Medulla oblongata (tissue), 1 donor: ENCODE data around the gene ASXL3.

Source experiments
- DNase-seq: peaks from one replicate; pipeline ENCODE4 v3.0.0-alpha.2; 2015; ENCODE audit errors: extremely low spot score

Gene ASXL3

DNA sequence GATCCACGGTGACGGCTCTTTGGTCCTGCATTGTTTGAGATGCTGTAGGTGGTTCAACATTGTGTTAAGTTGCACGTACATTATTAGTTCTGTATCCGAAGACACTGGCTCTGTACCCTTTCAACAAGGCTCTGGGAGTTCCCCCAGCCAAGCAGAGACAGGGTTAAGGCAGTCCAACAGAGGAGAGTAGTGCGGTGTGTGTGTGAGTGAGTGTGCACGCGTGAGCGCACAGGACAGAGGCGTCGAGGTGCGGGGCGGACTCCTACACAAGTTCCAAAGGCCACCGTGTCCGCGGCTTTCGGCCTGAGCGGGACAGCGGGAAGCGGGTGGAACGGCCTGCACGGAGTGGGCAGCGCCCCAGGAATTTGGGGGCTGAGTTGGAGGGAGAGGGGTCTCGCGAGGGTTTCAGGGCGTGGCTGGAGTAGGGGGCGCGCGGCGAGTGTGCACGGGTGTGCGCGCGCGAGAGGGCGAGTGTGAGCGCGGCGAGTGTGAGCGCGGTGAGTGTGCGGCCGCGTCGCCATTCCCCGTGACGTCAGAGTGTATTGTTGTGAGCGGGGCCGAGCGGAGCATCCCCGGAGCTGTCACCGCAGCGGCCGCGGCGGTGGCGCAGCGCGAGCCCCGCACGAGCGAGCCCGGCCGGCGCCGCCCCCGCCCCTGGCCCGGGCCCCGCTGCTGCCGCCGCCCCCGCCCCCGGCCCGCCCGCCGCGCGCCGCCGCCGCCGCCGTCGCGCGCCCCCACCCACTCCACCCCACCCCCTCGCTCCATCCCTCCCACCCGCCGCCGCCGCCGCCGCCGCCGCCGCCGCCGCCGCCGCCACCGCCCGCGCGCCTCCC lies at the start of gene ASXL3:
TSS of gene ASXL3 (plus strand) at position 535 of the 833 bp plus-strand sequence. CDS start 413 bp downstream, outside the sequence.
- DNase-seq: peak; percentile 57

DNA sequence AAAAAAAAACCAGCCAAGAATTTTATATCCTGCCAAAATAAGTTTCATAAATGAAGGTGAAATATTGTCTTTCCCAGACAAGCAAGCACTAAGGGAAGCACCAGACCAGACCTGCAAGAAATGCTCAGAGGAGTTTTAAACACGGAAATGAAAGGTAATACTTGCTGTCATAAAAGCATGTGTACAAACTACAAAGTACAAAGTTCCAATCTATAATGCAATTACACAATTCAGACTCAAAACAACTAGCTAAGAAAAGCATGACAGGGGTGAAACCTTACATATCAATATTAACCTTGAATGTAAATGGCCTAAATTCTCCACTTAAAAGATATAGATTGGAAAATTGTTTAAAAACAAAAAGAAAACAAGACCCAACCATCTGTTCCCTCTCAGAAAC lies 45.0 kb upstream of the ASXL3 start:
- DNase-seq: no peak

- DNase-seq: no peak
Observed at GRCh38 chr18:33536904-33537303, 41.1 kb upstream of the ASXL3 start.

DNA sequence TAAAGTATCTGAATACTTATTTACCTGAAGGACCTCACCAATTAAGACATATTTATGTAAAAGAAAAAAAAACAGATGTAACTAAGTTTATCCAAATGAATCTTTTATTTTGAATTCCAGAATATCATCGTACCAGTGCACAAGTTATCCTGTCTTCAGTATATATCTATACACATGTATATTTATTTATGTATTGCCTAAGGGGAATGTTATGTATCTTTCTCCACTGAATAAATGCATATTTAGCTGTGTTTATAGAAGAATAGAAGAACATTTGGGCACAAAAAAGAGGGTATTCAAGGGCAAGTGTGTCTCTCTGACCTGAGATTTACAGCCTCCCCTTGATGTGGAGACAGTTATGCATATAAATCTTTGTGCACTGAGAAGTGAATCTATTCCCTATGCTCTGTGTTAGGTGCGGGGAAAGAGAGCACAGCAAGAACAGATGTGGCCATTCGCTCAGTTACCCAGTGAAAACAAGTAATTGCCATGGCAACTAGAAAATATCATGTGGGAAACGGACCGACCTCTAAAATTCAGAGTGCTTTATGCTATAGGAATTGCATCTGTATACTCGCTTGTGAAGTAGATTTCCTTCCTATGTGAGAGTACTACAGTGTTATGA lies 39.5 kb upstream of the ASXL3 start:
- no peak for DNase-seq

DNA sequence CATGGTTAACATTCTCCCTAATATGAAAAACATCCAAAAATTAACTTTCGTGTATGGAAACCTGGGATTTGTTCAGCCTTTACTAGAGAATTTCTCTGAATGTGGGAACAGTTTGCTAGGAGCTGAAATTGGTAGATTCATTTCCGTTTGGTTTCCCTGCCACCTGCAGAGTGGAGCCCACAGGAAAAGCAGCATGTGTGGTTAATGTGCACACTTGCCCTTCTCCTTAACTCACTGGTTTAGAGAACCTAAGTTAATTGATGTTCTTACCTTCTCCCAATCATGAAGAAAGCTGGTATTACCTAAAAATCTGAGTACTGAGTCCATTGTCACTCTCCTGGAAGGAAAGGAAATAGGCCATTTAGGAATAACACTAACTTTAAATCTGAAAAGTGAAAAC lies 37.6 kb upstream of the ASXL3 start:
- DNase-seq: no peak

DNA sequence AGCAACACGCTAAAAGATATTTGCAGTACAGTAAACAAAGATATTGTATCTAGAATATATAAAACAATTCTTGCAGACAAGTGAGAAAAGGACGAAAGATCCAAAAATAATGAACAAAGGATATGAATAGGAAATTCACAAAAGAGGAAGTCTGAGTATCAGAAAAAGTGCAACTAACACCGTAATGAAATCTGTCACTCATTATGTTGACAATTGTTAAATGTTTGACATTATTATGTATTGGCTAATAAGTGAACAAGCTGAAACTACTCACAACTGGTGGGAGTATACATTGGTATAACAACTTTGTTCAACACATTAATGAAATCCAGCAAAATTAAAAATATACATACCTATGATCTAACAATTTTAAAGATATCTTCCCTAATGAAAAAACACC lies 36.7 kb upstream of the ASXL3 start:
- no peak for DNase-seq

DNA sequence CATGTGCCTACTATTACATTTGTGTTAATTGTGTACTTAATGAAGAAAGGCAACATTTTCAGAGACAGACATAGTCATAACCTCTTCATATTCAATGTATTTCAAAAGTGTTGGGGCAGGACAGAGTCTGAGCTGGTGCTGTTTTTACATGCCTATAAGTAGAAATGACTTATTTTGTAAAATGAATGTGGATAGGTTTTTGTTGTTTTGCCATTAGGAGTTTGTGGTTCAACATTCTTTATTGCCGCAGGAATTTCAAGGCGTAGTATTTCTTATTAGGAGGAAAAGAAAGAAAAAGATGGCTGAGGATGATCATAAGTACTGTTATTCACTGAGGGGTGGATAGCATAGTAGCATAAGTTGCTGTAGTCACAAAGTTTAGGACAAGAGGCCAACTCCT lies 21.2 kb upstream of the ASXL3 start:
- no peak for DNase-seq

GRCh38 chr18:33557706-33558105 lies 20.3 kb upstream of the ASXL3 start:
- no peak for DNase-seq

DNA sequence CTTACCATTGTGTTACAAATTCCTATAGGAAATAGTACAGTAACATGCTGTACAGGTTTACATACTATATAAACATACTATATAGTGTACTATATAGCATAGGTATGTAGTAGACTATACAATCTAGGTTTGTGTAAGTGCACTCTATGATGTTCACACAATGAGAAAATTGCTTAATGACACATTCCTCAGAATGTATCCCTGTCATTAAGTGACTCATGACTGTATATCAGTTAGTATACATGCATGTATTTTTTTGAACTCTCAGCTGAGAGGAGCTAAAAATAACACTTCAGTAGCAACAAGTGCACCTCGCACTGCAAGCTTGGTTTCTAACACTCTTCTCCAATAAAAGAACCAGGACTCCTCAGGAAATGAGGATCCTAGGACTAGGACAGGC lies 19.5 kb upstream of the ASXL3 start:
- DNase-seq: no peak

DNA sequence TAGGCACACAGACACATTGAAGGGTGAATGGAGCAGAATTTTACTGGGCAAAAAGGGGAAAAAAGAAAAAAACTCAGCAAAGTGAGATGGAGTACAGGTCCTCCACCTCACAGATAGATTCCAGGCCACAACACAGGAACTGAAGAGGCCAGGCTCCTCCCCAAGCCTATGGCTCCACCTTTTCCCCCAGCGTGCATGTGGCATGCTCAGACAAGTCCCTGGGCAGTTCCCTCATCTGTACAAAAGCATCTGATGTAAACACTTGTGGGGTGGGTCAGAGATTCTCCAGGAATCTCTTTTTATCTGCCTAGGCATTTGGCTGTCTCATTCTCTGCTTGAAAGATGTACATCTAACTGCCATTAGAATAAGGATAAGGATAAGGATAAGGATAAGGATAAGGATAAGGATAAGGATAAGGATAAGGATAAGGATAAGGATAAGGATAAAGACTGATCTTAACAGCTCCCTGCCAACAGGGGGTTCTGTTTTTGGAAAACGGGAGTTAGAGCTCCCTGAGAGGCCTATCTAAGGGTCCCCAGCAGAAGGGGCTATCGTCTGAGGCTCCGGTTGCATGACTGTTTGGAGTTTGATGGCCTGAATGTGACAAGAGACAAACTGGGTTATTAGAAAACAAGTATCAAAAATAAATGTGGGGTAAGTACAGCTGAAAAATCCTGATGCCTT lies 17.2 kb upstream of the ASXL3 start:
- DNase-seq: no peak

DNA sequence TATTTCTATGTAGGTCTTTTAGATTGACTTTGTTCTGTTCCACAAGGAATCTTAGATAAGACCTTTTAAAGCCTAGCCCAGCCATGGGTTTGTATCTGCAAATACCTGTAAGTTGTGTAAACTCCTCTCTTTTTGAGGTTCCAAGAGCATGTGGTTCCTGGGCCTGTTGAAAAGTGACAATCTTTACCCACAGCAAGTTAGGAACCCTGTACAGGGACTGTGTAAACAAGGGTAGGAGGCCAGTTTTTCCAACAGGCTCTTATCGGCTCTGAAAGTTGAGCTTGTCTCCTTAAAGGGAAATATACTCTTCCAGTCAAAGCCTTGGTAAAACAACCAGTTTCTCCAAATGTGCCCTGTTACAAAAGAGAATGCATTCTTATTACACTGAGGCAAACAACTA lies 15.3 kb upstream of the ASXL3 start:
- no peak for DNase-seq

DNA sequence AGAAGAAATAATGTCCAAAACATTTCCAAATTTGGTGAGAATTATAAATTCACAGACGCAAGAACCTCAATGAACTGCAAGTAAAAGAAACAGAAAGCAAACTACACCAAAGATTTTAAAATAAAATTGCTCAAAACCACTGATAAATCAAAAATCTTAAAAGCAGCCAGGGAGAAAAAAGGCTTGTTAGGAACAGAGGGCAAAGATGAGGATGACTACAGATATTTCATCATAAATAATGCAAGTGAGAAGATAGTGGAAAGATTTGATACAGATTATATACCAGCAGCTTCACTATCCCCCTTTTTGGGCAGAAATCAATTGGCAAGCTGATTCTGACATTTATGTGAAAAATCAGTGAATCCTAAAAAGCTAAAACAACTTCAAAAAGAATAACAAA lies 10.3 kb upstream of the ASXL3 start:
- no peak for DNase-seq

- DNase-seq: no peak
Observed at GRCh38 chr18:33571998-33572787, 5.8 kb upstream of the ASXL3 start.

DNA sequence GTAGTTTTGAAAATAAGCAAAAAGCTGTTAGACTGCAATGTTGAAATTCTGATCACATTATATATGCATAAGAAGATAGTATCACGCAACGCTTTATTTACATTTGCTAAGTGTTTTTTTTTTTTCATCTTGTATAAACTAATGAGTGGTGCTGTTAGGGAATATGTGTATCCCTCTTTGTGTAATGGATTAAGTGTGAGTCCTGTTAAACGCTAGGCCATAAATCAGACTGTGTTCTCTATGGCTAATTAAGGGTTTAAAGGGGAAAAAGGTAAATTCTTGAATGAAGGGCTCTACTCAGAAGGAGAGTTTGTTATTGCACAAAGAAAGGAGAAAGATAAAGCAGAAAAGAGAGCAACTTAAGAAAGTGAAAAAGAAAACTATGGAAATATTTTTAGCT lies 4.8 kb upstream of the ASXL3 start:
- DNase-seq: no peak

GRCh38 chr18:33575451-33575850 lies 2.6 kb upstream of the ASXL3 start:
- no peak for DNase-seq

DNA sequence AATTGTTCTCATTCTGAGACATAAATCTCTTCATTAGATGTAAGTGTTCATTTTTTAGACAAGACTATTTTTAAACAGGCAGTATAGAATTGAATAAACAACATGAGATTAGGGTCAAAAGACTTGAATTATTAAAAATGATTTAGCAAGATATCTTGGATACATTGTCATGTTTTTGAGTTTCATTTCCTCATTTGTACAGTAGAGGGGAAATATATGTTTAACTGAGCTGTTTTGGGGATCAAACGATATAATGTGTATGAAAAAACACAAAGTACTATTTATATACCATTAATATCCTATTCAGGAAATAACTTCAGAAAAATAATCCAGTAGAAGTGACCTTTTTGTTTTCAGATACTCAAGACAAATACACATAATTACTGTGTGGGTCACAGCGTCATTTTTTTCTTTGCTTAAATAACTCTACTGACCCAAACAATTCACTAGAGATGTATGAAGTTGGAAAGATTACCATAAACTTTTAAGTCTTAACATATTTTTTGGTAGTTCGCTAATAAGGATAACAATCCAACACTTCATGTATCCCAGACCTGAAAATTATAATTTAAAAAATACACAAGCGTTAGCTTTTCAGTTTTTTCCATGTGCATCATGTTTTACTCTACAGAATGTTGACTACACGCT lies 896 bp upstream of the ASXL3 start:
- peak; percentile 29 for DNase-seq

- DNase-seq: peak; percentile 56
Observed at GRCh38 chr18:33578518-33579348, 714 bp downstream of the ASXL3 start.

DNA sequence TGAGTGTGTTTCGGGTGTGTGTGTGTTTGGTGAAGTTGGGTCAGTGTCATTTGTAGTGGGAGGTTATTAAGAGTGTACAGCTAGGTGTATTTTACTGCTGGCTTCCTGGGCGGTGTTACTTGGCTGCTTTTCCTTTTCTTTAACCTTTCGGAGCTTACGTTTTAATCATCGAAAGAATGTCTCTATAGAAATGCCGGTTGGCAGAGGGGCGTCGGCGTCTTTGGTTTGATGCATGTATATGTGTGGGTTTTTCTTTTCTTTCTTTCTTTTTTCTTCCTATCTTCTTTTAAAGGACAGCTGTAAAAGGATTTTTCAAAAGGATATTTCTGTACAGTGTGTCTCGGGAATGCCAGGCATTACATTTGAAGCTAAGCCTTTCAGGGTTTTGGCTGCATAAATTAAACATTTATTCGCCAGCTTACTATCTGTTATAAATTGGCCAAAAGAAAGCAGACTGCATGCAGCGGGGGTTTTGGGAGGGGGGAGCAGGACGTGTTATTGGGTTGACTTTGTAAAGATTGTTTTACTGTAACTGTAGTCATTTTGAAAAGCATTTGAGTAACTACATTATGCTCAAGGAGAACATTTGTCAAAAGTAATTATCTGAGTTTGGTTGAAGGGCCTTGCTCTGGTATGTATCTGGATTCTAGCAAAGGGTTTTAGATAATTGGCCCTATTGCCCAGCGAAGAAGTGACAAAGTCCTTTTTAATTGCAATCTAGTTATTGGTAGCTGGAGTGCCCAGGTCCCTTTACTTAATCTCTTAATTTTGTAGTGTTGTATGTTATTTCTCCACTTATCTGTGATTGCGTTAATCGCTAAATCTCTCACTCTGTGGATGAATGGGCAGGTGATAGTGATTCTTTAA lies 1.6 kb downstream of the ASXL3 start:
- DNase-seq: peak; percentile 51

GRCh38 chr18:33580546-33580945 lies 2.5 kb downstream of the ASXL3 start:
- peak; percentile 24 for DNase-seq

DNA sequence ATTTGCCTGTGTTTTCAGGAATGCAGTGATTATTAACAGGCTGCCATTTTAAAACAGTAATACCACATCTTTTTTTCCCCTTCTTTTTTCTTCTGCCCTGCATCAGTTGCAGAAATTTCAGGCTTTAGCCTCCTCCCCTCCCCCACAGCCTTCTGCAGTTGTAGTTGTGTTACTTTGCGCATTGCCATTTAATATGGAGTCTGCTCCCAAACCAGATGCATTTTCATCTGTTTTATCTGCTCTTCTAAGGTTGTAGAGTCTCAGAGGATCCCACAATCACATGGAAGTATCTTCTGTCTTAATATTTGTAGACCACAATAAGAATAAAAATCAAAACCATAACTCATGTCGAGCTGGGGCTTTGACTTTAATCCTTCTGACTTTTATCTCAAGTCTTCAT lies 3.8 kb downstream of the ASXL3 start:
- DNase-seq: peak; percentile 58
